ENCODE measurements around the gene BORCS5. TPM values are rescaled to one million over a fixed set of nuclear protein-coding genes. Genes with fewer than 3 reads are reported as not detected.
A peak's percentile ranks its signal among the peaks of the same experiment; 100 is the strongest.
"Not testable (repeated sequence)": the region's sequence is repeated elsewhere in the genome, so short reads cannot be mapped to it uniquely, and the experiment has no call there.

Gene BORCS5
- total RNA-seq (10 to 100 TPM; 15.3 to 28.2 (median 22.1) TPM), polyA plus RNA-seq (10 to 100 TPM in 1 of 2 donors, 1 to 10 TPM in 1; 8.4 to 15.6 TPM), total RNA-seq (35.1 reads per million, percentile 63 among the genes with 10 or more reads in this experiment)

GRCh38 chr12:12356896-12357718 lies at the start of gene BORCS5:
Gene BORCS5, plus strand, starts transcription at chr12:12357078. Its CDS starts 374 bp downstream, at chr12:12357452.
- peak within 1 kb of the TSS; percentile 85 for H3K4me3 ChIP-seq (ENCODE audit: low read length)
- peaks cover 14 to 28% of the 10 kb centered on the region in 2 donors for H3K4me1 ChIP-seq (ENCODE audit: control insufficient read depth in 2 of 2, insufficient read depth in 2 of 2, low read length in 2 of 2)
- peaks cover 0 to 9% (median 7%) of the 10 kb centered on the region in 5 donors for H3K36me3 Mint-ChIP-seq
- peak within 1 kb of the TSS; percentile 99 for H3K27ac ChIP-seq (ENCODE audit: low read depth, low read length)
- H3K36me3 ChIP-seq (ENCODE audit: control insufficient read depth in 2 of 3, insufficient read depth in 3 of 3, low read length in 3 of 3) = peaks cover 0 to 4% (median 0%) of the 10 kb centered on the region in 3 experiments
- POLR2A ChIA-PET = interaction anchor here (0.6 to 4.0 kb wide), 44 partner anchors 8 to 841 kb away, joined by 3 to 88 read pairs (median 4); partner anchors contain the start of genes CDKN1B, CREBL2, DUSP16 and ETV6
- H3K27ac Mint-ChIP-seq = peak within 1 kb of the TSS; percentile 92 to 99 (median 98)
- no peaks in the 10 kb centered on the region for H3K27me3 Mint-ChIP-seq
- CTCF ChIA-PET = interaction anchor here (0.5 to 2.5 kb wide), 21 partner anchors 10 to 801 kb away, joined by 3 to 13 read pairs (median 4); partner anchors contain the start of gene DUSP16
- no peaks in the 10 kb centered on the region for H3K27me3 ChIP-seq (ENCODE audit: control insufficient read depth in 2 of 2, insufficient read depth in 2 of 2, low read length in 2 of 2)
- H3K9me3 ChIP-seq (ENCODE audit: control insufficient read depth in 2 of 3, low read length in 3 of 3) = no peaks in the 10 kb centered on the region
- peak within 1 kb of the TSS; percentile 90 to 99 (median 96) for H3K4me3 Mint-ChIP-seq
- intact Hi-C loops (cut with micrococcal nuclease) = loop anchor here (1.0 to 10.0 kb wide), 22 partner anchors 8 to 1186 kb away; partner anchors contain the start of genes CDKN1B (in 2 of the 2), CREBL2 (in 2 of the 2), ETV6 (in 2 of the 2) and GPR19 (in 2 of the 2)
- DNase-seq = peak; percentile 94 to 99 (median 97)
- peaks cover 0 to 3% (median 0%) of the 10 kb centered on the region in 11 donors for H3K9me3 Mint-ChIP-seq
- ATAC-seq = peak; percentile 96
- H3K4me1 Mint-ChIP-seq = peaks cover 31 to 74% (median 64%) of the 10 kb centered on the region in 7 donors

DNA sequence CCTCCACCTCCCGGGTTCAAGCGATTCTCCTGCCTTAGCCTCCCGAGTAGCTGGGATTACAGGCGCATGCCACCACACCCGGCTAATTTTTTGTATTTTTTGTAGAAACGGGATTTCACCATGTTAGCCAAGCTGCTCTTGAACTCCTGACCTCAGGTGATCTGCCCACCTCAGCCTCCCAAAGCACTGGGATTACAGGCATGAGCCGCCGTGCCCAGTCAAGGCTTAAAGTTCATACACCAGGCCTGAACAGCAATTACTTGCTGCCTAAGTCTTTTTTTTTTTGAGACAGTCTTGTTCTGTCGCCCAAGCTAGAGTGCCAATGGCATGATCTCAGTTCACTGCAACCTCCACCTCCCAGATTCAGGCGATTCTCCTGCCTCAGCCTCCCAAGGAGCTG lies 46.2 kb upstream of the BORCS5 start:
- H3K4me3 Mint-ChIP-seq; H3K27me3 ChIP-seq (ENCODE audit: control insufficient read depth in 2 of 2, insufficient read depth in 2 of 2, low read length in 2 of 2); H3K27ac Mint-ChIP-seq; DNase-seq; H3K9me3 ChIP-seq (ENCODE audit: control insufficient read depth in 2 of 3, low read length in 3 of 3); intact Hi-C loops (cut with micrococcal nuclease); H3K4me1 ChIP-seq (ENCODE audit: control insufficient read depth in 2 of 2, insufficient read depth in 2 of 2, low read length in 2 of 2); ATAC-seq; H3K27ac ChIP-seq (ENCODE audit: low read depth, low read length); H3K9me3 Mint-ChIP-seq; CTCF ChIA-PET; H3K4me3 ChIP-seq (ENCODE audit: low read length); H3K4me1 Mint-ChIP-seq; POLR2A ChIA-PET; H3K36me3 ChIP-seq (ENCODE audit: control insufficient read depth in 2 of 3, insufficient read depth in 3 of 3, low read length in 3 of 3); H3K36me3 Mint-ChIP-seq: not testable (repeated sequence)
- peaks cover 0 to 12% (median 0%) of the 10 kb centered on the region in 5 donors for H3K27me3 Mint-ChIP-seq

DNA sequence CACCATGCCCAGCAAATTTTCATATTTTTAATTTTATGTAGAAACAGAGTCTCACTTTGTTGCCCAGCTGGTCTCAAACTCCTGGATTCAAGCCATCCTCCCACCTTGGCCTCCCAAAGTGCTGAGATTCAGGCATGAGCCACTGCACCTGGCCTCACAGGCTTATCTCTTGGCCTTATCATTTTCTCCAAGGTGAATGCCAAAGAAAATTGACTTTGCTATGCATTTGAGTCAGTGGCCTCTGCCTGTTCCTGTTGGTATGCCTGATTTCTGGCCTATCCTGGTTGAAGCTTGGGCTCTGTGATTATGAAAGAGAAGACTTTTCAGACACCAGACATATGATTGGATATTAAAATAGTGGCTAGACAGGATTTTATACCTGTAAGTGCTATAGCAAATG lies 41.0 kb upstream of the BORCS5 start:
- CTCF ChIA-PET = no interaction called here

DNA sequence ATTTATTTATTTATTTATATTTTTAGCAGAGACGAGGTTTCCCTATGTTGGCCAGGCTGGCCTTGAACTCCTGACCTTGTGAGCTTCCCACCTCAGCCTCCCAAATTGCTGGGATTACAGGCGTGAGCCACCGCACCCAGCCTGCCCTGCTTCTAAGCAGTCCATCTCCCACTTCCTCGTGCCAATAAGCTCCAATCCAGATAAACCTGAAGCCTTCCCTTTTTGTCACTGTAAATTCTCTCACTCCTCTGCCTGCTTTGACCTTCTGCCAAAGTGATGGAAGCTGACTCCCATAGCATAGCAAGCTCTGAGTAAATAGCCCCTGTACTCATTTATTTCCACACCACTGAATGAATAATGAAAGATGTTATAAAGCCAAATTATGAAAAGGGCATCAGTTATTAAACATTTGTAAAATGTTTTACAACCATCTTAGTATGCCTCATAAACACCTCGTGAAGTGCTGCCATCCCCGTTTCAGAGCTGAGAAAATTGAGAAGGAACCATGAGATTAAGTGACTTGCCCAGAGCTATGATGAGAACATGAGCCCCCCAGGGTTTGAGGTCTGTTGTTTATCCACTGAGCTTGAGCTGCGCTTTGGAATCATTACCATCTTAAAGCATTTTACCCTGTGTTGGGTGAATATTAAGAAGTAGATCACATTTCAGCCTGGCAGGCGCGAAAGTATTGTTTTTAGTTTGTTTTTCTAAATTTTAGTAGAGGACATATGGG lies 37.3 kb upstream of the BORCS5 start:
- Histone ChIP-seq H3K4me3 (ENCODE audit: low read length) (no peak overlapping the region), H3K4me1 (ENCODE audit: control insufficient read depth in 2 of 2, insufficient read depth in 2 of 2, low read length in 2 of 2) (no peaks in the 10 kb centered on the region), H3K27ac (ENCODE audit: low read depth, low read length) (no peak overlapping the region), H3K36me3 (ENCODE audit: control insufficient read depth in 2 of 3, insufficient read depth in 3 of 3, low read length in 3 of 3) (no peaks in the 10 kb centered on the region), H3K9me3 (ENCODE audit: control insufficient read depth in 2 of 3, low read length in 3 of 3) (no peaks in the 10 kb centered on the region), H3K27me3 (ENCODE audit: control insufficient read depth in 2 of 2, insufficient read depth in 2 of 2, low read length in 2 of 2) (no peaks in the 10 kb centered on the region)
- POLR2A ChIA-PET = no interaction called here
- Mint-ChIP-seq H3K4me1 (peaks cover 0 to 10% (median 6%) of the 10 kb centered on the region in 7 donors), H3K27ac (no peak overlapping the region), H3K4me3 (no peak overlapping the region), H3K36me3 (peaks cover 0 to 6% (median 0%) of the 10 kb centered on the region in 5 donors), H3K9me3 (peaks cover 0 to 2% (median 0%) of the 10 kb centered on the region in 11 donors), H3K27me3 (peaks cover 0 to 5% (median 0%) of the 10 kb centered on the region in 5 donors)
- intact Hi-C loops (cut with micrococcal nuclease) = no loop called here
- no peak for DNase-seq
- CTCF ChIA-PET = no interaction called here
- no peak for ATAC-seq

More for the DNA sequence above, 41.0 kb upstream of the BORCS5 start:
- Mint-ChIP-seq H3K4me3 (no peak overlapping the region), H3K27ac (no peak overlapping the region), H3K4me1 (peaks cover 0 to 2% (median 0%) of the 10 kb centered on the region in 7 donors), H3K27me3 (peaks cover 0 to 5% (median 0%) of the 10 kb centered on the region in 5 donors), H3K36me3 (peaks cover 0 to 3% (median 0%) of the 10 kb centered on the region in 5 donors), H3K9me3 (no peaks in the 10 kb centered on the region)
- H3K27ac ChIP-seq (ENCODE audit: low read depth, low read length) = no peak overlapping the region
- POLR2A ChIA-PET = no interaction called here
- no peaks in the 10 kb centered on the region for H3K4me1 ChIP-seq (ENCODE audit: control insufficient read depth in 2 of 2, insufficient read depth in 2 of 2, low read length in 2 of 2)
- no peaks in the 10 kb centered on the region for H3K9me3 ChIP-seq (ENCODE audit: control insufficient read depth in 2 of 3, low read length in 3 of 3)
- intact Hi-C loops (cut with micrococcal nuclease) = no loop called here
- DNase-seq (no peak), ATAC-seq (no peak)
- H3K36me3 ChIP-seq (ENCODE audit: control insufficient read depth in 2 of 3, insufficient read depth in 3 of 3, low read length in 3 of 3) = no peaks in the 10 kb centered on the region
- H3K4me3 ChIP-seq (ENCODE audit: low read length) = no peak overlapping the region
- no peaks in the 10 kb centered on the region for H3K27me3 ChIP-seq (ENCODE audit: control insufficient read depth in 2 of 2, insufficient read depth in 2 of 2, low read length in 2 of 2)

- ChIA-PET CTCF (interaction anchor here (0.6 kb wide), 1 partner anchor 702 kb away, joined by 3 read pairs; no protein-coding TSS in a partner anchor), POLR2A (no interaction called here)
- no peak overlapping the region for H3K27ac ChIP-seq (ENCODE audit: low read depth, low read length)
- no peak for ATAC-seq
- peaks cover 0 to 2% (median 0%) of the 10 kb centered on the region in 11 donors for H3K9me3 Mint-ChIP-seq
- H3K36me3 Mint-ChIP-seq = peaks cover 0 to 6% (median 0%) of the 10 kb centered on the region in 5 donors
- no peaks in the 10 kb centered on the region for H3K36me3 ChIP-seq (ENCODE audit: control insufficient read depth in 2 of 3, insufficient read depth in 3 of 3, low read length in 3 of 3)
- H3K9me3 ChIP-seq (ENCODE audit: control insufficient read depth in 2 of 3, low read length in 3 of 3) = no peaks in the 10 kb centered on the region
- no peak overlapping the region for H3K4me3 ChIP-seq (ENCODE audit: low read length)
- intact Hi-C loops (cut with micrococcal nuclease) = no loop called here
- H3K4me1 ChIP-seq (ENCODE audit: control insufficient read depth in 2 of 2, insufficient read depth in 2 of 2, low read length in 2 of 2) = peaks cover 0 to 7% of the 10 kb centered on the region in 2 donors
- peaks cover 7 to 21% (median 15%) of the 10 kb centered on the region in 7 donors for H3K4me1 Mint-ChIP-seq
- no peaks in the 10 kb centered on the region for H3K27me3 ChIP-seq (ENCODE audit: control insufficient read depth in 2 of 2, insufficient read depth in 2 of 2, low read length in 2 of 2)
- peaks cover 0 to 5% (median 0%) of the 10 kb centered on the region in 5 donors for H3K27me3 Mint-ChIP-seq
- H3K27ac Mint-ChIP-seq = no peak overlapping the region
- DNase-seq = no peak
- no peak overlapping the region for H3K4me3 Mint-ChIP-seq
Observed at GRCh38 chr12:12323118-12323517, 33.8 kb upstream of the BORCS5 start.

GRCh38 chr12:12323591-12323990 lies 33.3 kb upstream of the BORCS5 start:
- CTCF ChIA-PET = no interaction called here

More at GRCh38 chr12:12323591-12323990, 33.3 kb upstream of the BORCS5 start:
- POLR2A ChIA-PET = no interaction called here
- H3K4me1 Mint-ChIP-seq = peaks cover 7 to 21% (median 15%) of the 10 kb centered on the region in 7 donors
- peaks cover 0 to 7% of the 10 kb centered on the region in 2 donors for H3K4me1 ChIP-seq (ENCODE audit: control insufficient read depth in 2 of 2, insufficient read depth in 2 of 2, low read length in 2 of 2)
- peaks cover 0 to 2% (median 0%) of the 10 kb centered on the region in 11 donors for H3K9me3 Mint-ChIP-seq
- DNase-seq (no peak), ATAC-seq (no peak)
- H3K27ac ChIP-seq (ENCODE audit: low read depth, low read length) = no peak overlapping the region
- H3K36me3 Mint-ChIP-seq = peaks cover 0 to 6% (median 0%) of the 10 kb centered on the region in 5 donors
- intact Hi-C loops (cut with micrococcal nuclease) = no loop called here
- H3K27me3 ChIP-seq (ENCODE audit: control insufficient read depth in 2 of 2, insufficient read depth in 2 of 2, low read length in 2 of 2) = no peaks in the 10 kb centered on the region
- peaks cover 0 to 5% (median 0%) of the 10 kb centered on the region in 5 donors for H3K27me3 Mint-ChIP-seq
- no peak overlapping the region for H3K4me3 Mint-ChIP-seq
- no peak overlapping the region for H3K27ac Mint-ChIP-seq
- H3K4me3 ChIP-seq (ENCODE audit: low read length) = no peak overlapping the region
- H3K9me3 ChIP-seq (ENCODE audit: control insufficient read depth in 2 of 3, low read length in 3 of 3) = no peaks in the 10 kb centered on the region
- no peaks in the 10 kb centered on the region for H3K36me3 ChIP-seq (ENCODE audit: control insufficient read depth in 2 of 3, insufficient read depth in 3 of 3, low read length in 3 of 3)

Data from naive thymus-derived CD4-positive, alpha-beta T cell (primary cell).